GM19328 (cell line): ENCODE measurements around the gene DNAH11.
"Not testable (repeated sequence)": the region's sequence is repeated elsewhere in the genome, so short reads cannot be mapped to it uniquely, and the experiment has no call there.

ENCODE experiments used
- ATAC-seq: cut with Tn5 transposase; IDR thresholded peaks from one replicate; pipeline ENCODE4 v1.9.1; 2021; ENCODE audit warnings: mild to moderate bottlenecking, moderate library complexity; ENCODE audit not compliant: unreplicated experiment

The DNAH11 gene

DNA sequence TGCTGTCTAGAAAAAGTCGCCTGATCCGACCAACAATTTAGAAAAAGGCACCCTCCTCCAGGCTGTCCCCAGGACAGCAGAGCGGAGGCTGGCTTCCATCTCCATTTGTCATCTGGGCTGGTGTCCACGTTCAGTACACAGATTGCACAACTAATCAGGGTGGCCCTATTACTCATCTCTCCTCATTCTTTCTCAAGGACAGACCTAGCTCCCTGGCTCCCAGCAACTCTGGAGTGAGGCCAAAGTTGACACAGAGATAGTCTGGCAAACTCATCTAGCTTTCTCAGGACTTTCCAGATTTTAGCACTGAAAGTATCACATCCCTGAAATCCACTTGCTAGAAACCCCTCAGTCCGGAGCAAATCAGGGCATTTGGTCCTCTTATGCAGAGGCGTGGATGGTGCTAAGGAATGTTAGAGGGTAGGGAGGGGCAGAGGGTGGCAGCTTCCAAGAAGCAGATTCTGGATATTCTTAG is 75.1 kb downstream of the DNAH11 start:
- no peak for ATAC-seq

DNA sequence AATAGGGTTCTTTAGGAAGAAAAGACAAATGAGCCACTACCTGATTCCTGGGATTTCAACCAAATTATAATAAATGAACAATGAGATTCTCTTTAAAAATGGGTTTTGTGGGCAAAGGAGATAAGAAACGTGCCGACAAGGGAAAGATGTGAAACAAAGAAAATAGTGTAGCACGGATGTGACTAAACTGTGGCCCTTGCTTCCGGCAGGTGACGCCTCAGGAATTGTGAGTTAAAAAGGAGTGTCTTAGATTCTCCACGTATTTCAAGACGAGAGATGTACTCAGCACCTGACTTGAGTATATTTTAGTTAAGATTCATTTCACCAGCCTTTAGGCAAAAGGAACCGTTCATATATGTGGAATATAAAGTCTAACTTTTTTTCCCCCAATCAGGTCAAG is 75.9 kb downstream of the DNAH11 start:
- no peak for ATAC-seq

DNA sequence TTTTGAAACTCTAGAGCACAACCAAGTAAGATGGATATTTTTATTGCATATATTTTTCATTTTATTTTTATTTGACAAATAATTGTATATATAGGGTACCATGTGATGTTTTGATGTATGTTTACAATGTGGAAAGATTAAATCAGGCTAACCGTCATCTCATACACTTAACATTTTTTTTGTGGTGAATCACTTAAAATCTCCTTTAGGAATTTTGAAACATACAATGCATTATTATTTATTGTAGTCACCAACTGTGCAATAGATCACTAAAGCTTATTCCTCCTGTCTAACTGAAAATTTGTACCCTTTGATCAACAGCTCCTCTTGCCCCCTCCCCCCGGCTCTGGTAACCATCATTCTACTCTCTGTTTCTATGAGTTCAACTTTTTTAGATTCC is 77.2 kb downstream of the DNAH11 start:
- no peak for ATAC-seq

DNA sequence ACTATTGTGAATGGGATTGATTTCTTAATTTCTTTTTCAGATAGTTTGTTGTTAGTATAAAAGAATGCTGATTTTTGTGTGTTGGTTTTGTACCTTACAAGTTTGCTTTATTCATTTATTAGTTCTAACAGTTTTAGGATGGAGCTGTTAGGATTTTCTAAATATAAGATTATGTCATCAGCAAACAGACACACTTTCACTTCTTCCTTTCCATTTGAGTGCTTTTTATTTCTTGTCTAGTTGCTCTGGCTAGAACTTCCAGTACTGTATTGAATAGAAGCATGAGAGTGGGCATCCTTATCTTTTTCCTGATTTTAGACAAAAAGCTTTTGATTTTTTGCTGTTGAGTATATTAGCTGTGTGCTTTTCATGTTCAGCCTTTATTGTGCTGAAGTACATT is 81.5 kb downstream of the DNAH11 start:
- ATAC-seq = no peak

DNA sequence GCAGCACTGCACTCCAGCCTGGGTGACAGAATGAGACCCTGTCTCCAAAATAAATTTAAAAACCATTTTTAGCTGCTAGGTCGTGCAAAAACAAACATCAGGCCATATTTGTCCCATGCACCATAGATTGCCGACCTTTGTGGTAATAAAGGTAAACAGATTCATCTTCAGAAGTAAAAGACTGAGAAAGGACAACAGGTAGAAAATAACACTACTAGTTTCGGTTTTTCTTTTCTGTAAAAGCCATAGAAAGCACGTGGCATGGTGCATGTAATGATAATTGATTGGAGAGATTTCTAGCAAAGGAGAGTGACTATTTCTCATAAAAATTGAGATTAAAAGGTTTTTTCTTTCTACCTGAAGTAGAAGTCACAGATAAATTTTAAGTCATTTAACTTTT is 93.9 kb downstream of the DNAH11 start:
- no peak for ATAC-seq

DNA sequence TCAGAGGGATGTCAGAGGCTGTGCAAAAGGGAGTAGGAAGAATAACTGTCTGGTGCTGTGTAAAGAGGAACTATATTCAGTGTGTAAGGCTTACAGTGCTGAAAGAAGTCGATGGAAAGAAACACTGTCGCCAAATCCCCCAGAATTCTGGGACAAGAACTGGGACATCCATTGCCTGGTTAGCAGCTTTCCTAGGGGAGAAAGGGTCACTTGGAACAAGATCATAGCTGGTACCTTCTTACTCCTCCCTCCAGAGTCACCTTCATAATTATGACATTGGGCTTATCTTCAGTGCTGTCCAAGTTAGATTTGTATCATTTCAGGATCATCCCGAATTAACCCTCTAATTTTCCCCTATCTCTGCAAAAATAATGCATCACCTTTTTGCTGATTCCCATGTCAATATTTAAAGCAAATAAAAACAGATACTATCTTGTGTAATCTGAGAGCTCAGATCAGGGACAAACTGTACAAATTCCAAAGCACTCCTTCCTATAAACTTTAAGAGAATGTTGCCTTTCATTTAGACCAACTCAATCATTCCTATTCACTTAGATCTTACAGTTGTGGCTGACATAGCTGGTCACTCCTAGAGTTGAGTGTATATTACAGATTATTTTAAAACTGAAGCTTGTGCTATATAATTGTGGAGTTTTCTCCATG is 96.5 kb downstream of the DNAH11 start:
- no peak for ATAC-seq

DNA sequence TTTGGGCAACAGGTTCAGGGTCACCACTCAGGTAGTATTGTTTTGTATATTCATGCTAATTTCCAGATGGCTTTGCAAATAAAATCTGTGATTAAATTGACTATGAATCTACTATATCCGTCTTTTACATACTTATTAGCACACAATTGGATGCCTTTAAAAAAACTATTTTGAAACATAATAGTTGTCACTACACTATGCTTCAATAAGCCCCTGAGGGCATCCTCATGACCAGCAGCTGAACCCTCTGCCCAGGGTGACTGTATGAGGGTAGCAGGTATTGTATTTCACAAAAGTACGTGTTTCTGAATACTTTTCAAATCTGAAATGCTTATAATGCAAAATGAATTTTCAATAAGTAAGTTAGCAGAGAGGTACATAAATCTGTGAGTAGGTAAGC is 97.3 kb downstream of the DNAH11 start:
- ATAC-seq = no peak

DNA sequence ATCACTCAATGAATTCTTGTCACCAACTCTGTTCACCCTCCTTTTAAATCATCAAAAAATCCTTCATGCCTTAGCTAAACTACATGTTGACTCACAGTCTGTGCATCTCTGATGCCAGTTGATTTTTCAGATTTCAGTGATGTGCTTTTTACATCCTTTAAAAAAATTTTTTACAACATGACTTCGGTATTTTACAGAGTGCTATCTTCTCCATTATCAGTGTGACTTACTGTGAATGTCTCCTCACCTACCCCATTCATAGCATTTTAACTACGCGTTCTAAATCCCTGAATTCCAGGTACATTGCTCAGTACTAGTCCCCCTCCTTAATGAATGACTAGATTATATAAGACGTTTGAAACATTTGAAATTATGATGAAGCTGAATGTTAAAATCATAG is 98.7 kb downstream of the DNAH11 start:
- no peak for ATAC-seq

DNA sequence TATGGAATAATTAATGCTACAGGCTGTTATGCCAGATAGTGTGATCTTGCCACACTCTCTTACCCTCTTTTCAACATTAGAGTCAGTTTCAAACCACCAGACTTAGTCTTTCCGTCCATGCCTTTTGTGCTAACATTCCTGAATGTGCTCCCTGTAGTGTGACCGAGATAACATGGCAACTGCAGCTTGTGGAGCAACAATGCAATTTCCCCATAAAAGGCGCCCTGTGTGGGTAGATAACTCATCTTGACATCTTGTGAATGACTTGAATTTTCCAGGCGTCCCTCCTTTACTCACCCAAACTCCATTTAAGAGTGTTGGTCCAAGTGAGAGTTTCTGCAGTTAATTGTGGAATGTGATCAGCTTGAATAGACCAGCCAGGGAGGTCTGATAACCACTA is 99.6 kb downstream of the DNAH11 start:
- ATAC-seq = no peak

DNA sequence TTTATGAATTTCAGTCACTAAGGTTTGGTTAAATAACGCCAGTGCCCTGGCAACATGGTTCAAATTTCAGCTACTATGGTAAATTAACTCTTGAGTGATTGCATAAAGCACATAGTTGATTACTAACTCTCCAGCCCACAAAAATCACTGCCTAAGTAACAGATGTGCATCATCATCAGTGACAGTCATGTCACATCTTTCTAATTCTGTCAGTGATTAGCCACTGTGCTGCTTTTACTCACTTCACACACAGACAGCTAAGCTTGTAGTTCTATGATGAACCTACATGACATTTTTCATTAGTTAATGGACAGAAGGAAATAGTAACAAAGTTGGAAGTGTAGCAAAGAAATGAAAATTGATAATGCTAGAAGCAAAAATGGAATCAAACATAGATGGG is 108.9 kb downstream of the DNAH11 start:
- ATAC-seq = no peak

DNA sequence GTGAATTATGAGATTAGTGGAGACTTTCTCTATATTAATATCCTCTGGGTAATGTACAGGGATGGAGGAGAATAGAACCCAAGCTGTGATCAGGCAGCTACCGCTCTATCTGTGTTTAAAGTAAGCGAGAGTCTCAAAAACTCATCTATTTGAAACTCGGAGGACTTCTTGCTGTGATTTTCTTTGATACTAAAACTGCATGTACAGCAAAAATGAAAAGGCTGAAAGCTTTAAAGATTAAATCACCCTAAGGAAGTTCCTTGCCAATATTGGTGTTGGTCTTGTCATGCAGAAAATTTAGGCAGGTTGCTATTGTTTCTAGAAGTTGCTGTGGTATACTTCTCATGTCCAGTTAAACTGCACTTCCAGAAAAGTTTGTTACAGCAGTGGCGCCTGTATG is 110.8 kb downstream of the DNAH11 start:
- ATAC-seq = no peak

DNA sequence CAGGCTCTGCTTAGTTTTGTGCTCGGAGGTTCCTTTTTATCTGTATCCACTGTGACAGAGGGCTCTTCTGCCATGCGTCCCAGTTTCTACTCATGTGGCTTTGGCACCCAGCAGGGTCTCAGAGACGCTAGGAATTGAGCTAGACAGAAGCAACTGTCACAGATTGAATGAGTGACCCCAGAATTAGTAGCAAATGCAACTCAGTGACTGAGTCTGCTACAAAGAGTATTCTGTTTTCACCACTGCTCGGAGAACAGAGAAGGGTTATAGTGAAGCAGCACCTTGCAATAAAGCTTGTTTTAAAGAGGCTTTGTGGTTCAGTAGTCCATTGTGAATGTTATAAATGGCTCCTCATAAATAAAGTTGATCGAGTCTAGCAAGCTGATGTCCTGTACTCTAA is 113.2 kb downstream of the DNAH11 start:
- ATAC-seq = no peak

DNA sequence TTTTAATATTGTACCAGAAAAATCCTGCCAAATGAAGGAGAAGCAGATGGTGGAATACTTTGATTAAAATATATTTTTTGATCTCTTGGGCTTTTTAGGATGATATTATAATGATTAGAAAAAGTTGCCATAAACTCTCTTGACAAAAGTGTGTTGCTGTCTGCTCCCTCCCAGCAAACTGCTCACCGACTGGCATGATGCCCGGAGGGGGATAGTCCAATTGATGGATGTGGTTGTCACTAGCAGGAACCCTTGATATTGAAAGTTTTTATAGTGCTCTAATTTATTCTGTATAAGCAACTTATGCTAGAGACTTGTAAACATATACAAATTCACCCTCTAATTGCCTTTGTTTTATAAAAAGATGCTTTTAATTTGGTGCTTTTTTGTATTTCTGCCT is 114.0 kb downstream of the DNAH11 start:
- no peak for ATAC-seq

DNA sequence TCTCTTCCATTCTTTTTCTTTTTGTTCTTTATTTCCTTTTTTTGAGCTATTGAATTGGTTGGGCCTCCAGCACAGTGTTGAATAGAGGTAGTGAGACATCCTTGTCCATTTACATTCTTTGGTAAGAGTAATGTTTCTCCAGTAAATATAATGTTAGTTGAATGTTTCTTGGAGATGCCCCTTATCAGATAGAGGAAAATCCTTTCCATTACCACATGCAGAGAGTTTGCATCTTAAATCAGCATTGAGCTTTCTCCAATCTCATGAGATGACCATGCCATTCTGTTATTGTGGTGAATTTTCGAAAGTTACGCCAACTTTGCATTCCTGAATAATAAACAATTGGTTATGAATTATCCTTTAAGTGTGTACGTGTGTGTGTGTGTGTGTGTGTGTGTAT is 127.7 kb downstream of the DNAH11 start:
- no peak for ATAC-seq

DNA sequence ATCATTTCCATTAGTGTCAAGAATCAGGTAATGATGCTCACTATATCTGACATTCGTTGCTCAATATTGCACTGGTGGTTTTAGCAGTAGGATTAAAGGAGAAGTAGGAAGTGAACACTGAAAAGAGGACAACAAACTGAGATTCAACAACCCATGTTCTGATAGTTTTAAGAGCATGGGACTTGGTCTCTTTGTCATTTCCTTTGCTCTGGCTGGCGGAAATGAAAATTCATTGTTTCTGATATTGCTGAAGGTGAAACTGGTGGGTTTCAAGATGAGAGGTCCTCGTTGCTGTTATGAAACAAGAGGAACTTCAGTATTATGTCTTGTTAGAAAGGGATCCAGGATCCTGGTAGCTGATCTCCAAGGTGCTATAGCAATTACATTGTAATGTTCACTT is 129.0 kb downstream of the DNAH11 start:
- ATAC-seq = peak; percentile 60

DNA sequence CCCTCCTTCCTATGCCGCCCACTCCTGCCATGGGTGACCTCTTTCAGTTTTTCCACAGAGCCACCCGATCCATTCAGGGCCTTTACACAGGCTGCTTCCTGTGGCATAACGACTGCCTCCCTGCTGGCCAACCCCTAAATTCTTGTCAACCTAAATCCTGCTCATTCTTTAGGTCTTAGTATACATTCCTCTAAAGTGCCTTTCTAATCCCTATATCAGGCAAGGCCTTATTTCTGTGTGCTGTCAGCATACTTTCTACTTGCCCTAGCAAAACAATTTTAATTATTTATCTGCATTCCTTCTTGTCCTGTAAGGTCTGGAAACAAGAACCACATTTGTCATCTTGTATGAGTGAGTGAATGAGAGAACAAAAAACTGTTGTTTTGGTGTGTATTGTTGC is 132.4 kb downstream of the DNAH11 start:
- no peak for ATAC-seq

DNA sequence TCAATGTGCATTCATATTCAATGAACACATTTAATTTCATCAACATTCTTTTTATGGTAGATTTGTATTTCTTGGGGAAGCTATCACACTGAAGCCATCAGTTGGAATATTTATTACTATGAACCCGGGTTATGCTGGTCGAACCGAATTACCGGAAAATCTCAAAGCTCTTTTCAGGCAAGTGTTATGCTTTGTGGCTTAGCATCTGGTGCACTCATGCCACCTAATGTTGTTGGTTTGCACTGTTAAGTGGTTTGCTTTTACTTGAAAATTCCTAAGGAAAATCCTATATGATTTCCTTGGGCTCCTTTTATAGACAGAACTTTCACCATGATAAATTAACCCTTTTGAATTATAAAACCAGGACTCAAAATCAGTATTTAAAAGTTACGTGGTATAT is 147.9 kb downstream of the DNAH11 start:
- no peak for ATAC-seq

DNA sequence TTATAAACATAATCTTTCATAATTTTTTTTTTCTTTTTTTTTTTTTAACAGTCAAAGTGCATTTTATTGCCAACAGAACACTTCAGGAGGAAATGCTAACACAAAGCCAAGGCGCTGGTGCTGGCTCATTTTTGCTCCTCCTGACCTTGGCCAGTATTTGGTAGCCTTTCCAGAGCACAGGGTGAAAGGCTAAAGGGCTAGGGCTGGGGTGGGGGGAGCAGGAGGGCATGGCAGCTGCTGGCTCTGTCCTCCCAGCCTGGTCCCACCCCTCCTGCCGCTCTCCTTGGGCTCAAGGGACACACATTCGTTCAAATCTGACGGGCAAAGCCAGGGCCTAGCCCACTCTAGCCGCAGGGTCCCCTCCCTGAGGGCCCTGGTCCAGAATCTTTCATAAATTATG is 148.3 kb downstream of the DNAH11 start:
- ATAC-seq = not testable (repeated sequence)

DNA sequence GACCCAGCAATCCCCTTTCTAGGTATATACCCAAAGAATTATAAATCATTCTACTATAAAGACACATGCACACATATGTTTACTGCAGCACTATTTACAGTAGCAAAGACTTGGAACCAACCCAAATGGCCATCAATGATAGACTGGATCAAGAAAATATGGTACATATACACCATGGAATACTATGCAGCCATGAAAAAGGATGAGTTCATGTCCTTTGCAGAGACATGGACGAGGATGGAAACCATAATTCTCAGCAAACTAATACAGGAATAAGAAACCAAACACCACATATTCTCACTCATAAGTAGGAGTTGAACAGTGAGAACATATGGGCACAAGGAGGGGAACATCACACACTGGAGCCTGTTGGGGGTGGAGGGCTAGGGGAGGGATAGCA is 157.7 kb downstream of the DNAH11 start:
- not testable (repeated sequence) for ATAC-seq

DNA sequence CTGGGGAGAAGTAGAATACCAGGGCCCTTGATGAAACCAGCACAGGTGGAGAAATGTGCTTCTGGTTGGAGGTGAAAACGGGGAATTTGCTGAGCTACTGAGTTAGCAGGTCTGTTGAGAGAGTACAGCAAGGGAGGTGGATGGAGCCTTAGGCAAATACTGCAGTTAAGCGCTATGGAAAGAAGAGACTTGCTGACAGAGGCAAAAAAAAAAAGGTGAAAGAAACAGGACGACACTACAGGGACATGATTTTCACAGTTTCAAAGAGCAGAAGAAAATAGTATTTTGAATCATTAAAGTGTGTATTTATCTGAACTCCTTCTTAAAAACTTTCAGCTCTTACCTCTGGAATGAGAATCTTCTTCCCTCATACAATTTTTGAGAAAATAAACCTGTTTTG is 159.5 kb downstream of the DNAH11 start:
- no peak for ATAC-seq

DNA sequence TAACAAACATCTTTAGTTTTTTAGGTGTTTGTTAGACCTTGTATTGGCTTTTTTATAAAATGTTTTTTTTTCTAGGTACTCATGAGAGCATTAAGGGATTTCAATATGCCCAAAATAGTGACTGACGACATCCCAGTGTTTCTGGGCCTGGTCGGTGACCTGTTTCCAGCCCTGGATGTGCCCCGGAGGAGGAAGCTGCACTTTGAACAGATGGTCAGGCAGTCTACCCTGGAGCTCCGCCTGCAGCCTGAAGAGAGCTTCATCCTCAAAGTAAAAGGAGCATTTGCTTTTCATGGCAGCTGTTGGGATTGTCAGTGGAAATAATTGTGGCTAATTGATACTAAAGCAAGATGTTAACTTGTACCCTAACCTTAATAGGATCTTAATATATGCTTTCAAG is 161.5 kb downstream of the DNAH11 start:
- ATAC-seq = no peak

DNA sequence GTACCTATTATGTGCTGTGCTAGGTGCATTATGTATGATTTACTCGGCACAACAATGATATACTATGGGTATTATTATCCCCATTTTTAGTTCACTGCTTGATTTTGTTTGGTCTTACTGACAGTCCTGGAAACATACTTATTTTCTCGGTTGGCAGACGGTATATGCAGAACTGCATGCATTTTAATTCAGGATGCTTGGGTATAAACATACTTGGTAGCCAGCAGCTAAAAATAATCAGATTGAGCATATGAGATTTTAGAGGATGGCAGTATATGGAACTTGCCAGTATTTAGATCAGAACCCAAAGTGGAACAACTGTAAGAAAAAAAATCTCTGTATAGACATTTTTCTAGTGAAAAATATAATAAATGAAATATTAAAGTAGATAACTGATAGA is 163.3 kb downstream of the DNAH11 start:
- ATAC-seq = no peak

DNA sequence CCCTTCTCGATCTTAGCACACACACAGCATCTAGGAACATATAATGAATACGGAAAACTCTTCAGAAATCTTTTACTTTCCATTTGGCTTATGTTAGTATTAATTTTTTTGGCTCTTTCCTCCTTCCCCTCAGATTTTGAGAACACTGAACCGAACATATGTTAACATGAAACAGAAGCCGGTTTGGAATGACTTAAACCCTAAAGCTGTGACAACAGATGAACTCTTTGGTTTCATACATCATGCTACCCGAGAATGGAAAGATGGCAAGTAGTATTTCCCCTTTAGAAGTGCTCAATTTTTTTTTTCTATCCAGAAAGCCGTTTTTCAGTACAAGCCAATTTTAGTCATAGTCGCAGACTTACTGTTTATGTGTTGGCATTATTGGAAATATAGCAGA is 164.7 kb downstream of the DNAH11 start:
- ATAC-seq = no peak
